Skeletal muscle tissue (tissue), 4 donors: ENCODE data around the gene TXNDC5. TPM values are rescaled to one million over a fixed set of nuclear protein-coding genes. Genes with fewer than 3 reads are reported as not detected.

Experiments used
- H3K27ac ChIP-seq: one replicate; pipeline ENCODE4 v1.7.0; 2013; ENCODE audit warnings: mild to moderate bottlenecking, low read depth, low read length, inconsistent platforms
- H3K27me3 ChIP-seq, 3 donors: one replicate each; pipeline ENCODE4 v1.7.0; 2013; ENCODE audit warnings: low read length in 3 of 3; ENCODE audit not compliant: control insufficient read depth in 3 of 3, insufficient read depth in 3 of 3
- H3K36me3 ChIP-seq, 3 donors: one replicate each; pipeline ENCODE4 v1.7.0; 2013; ENCODE audit warnings: low read length in 3 of 3; ENCODE audit not compliant: control insufficient read depth in 3 of 3, insufficient read depth in 3 of 3
- H3K4me1 ChIP-seq, 3 donors: one replicate each; pipeline ENCODE4 v1.7.0; 2013; ENCODE audit warnings: low read length in 3 of 3, mild to moderate bottlenecking in 3 of 3; ENCODE audit not compliant: control insufficient read depth in 3 of 3, insufficient read depth in 3 of 3
- H3K4me3 ChIP-seq, 3 donors: one replicate each; pipeline ENCODE4 v1.7.0; 2013; ENCODE audit warnings: low read length in 3 of 3
- H3K9ac ChIP-seq, 3 donors: one replicate each; pipeline ENCODE4 v1.7.0; 2013; ENCODE audit warnings: low read length in 3 of 3, mild to moderate bottlenecking in 3 of 3, moderate library complexity in 2 of 3, low read depth in 1 of 3
- H3K9me3 ChIP-seq, 3 donors: one replicate each; pipeline ENCODE4 v1.7.0; 2013; ENCODE audit warnings: low read length in 3 of 3; ENCODE audit not compliant: control insufficient read depth in 3 of 3
- total RNA-seq: library from RNA; depleted of rRNA; stranded (reverse); fragments of >200 nt; gene quantifications from one replicate; pipeline ENCODE4 v1.2.3, GENCODE V29; 2014
- donor health status: Osteomylitis.

The TXNDC5 gene
- total RNA-seq, 1 donor from 2014 or later = 118 TPM

DNA sequence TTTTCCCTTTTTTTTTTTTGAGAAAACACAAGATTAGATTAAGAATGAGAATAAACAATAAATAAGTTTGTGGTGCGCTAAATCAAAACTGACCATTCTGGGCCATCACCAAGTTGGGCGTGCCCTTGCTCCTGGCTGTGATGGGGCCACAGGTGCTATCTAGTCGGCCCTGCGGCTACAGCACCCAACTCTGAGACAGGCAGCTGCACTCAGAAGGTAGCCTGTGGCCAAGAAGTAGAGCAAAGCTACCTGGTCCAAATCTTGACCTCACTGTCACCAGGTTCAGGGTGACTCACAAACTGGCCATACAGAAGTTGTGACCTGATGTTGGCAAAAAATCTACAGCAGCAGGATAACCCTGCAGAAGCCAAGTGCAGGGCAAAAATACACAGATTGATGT is 3.4 kb downstream of the TXNDC5 start:
- peaks cover 26 to 31% (median 30%) of the 10 kb centered on the region in 3 donors for H3K4me1 ChIP-seq
- H3K27ac ChIP-seq = no peak overlapping the region
- H3K9ac ChIP-seq = no peak overlapping the region
- H3K36me3 ChIP-seq = peaks cover 9 to 24% (median 15%) of the 10 kb centered on the region in 3 donors
- H3K27me3 ChIP-seq = no peaks in the 10 kb centered on the region
- no peaks in the 10 kb centered on the region for H3K9me3 ChIP-seq
- no peak overlapping the region for H3K4me3 ChIP-seq

DNA sequence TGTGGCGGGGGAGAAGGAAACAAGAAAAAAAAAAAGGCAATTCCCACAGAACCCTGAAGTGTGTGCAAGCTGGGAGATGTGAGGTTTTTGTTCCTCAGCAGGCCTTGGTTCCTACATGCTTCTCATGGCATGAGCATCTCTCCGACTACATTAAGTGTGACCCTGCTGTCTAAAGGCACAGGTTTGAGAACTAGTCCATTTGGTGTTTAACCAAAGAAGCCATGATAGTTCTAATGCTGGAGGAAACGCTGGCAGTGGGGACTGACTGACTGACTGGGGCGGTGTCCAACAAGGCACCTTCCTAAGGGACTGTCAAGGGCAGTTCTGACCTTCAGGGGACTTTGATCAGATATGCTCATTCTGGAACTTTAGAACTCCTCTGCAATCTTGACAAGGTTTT is 3.8 kb downstream of the TXNDC5 start:
- Histone ChIP-seq H3K27me3 (no peaks in the 10 kb centered on the region), H3K36me3 (peaks cover 13 to 28% (median 19%) of the 10 kb centered on the region in 3 donors), H3K4me1 (peaks cover 25 to 31% (median 30%) of the 10 kb centered on the region in 3 donors), H3K9me3 (no peaks in the 10 kb centered on the region), H3K4me3 (no peak overlapping the region), H3K27ac (no peak overlapping the region), H3K9ac (no peak overlapping the region)

DNA sequence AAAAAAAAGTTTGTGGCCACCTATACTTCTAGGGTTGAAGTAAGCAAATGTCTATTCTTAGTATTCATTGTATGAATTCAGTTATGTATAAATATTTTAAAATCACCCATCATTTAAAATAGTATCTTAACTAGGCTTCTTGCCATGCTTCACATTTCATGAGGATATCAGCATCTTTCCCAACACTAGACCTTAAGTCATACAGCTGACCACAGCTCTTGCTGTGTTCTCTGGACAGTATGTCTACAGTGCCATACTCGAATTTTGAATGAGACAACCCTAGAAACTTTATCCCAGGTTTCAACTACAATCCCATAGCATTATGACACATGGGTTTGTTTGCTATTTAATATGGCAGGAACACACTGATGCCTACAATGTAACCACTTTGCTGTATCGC is 5.2 kb downstream of the TXNDC5 start:
- no peaks in the 10 kb centered on the region for H3K9me3 ChIP-seq
- no peak overlapping the region for H3K9ac ChIP-seq
- no peaks in the 10 kb centered on the region for H3K27me3 ChIP-seq
- H3K4me1 ChIP-seq = peaks cover 18 to 26% (median 24%) of the 10 kb centered on the region in 3 donors
- H3K27ac ChIP-seq = no peak overlapping the region
- peaks cover 17 to 37% (median 30%) of the 10 kb centered on the region in 3 donors for H3K36me3 ChIP-seq
- no peak overlapping the region for H3K4me3 ChIP-seq

DNA sequence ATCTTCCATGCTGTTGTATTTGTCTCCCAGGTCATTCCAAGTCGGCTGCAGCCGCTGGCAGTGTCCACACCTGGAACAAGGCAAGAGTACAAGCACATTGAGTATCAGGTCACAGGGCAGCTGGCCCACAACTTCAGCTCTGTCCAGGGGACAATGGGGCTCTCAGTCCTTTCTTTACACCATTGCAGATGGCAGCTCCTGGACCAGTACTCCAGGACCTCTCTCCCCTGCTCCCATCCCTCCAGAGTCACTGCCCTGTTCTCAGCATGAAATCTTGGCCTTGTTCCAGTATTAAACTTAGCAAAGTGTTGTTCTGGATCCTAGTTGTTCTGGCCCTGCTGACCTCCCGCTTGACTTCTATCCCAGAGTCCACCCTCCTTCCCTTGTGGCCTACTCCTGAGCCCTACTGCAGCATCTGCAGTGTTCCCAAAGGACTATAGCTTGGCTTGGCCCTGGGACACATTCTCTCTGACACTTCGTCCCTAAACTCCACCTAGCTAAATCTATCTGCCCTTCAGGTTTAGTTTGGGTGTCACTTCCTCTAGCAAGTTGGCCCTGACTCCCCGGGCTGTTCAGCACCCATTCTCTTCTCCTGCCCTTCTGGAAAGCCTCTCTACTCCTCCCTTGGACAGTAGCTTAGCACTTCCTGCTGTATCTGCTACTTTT is 5.8 kb downstream of the TXNDC5 start:
- Histone ChIP-seq H3K27me3 (no peaks in the 10 kb centered on the region), H3K36me3 (peaks cover 17 to 37% (median 35%) of the 10 kb centered on the region in 3 donors), H3K4me1 (peaks cover 19 to 26% (median 23%) of the 10 kb centered on the region in 3 donors), H3K4me3 (no peak overlapping the region), H3K9ac (no peak overlapping the region), H3K27ac (no peak overlapping the region), H3K9me3 (no peaks in the 10 kb centered on the region)

DNA sequence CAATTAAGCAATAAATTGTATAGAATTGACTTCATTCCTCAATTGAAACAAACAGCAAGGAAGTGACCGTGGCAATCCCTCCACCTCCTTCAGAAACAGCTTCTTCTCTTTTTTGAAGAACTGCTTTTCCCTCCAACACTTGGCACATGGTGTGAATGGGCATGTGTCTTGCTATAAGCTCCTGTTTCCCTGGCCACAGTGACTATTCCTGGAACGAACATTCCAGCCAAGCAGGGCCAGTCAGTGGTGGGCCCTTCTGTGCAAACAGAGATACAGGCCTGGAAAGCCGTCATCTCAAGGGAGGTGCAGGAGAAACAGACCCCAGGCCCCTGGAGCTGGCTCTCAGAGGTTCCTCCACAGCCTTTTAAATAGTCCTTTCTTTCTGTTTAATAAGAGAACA is 6.9 kb downstream of the TXNDC5 start:
- H3K9ac ChIP-seq = no peak overlapping the region

DNA sequence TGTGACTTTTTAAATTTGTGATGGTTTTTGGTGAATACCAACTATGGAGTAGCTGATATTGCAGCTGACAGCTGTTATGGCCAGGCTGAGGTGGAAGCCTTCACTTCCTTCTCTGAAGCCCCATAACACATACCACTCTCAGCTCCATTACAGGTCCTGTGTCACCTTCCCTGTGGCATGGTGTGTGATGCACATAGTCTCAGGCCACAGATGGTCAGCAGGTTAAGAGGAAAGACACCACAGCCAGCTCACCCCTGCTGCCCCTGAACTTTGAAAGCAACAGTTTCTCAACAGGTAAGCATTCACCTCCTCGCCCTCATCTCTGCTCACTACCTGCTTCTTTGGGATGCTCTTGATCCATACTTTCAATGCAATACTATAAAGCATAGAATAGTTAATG is 7.7 kb downstream of the TXNDC5 start:
- no peak overlapping the region for H3K4me3 ChIP-seq
- H3K9me3 ChIP-seq = no peaks in the 10 kb centered on the region
- peaks cover 14 to 17% (median 17%) of the 10 kb centered on the region in 3 donors for H3K4me1 ChIP-seq
- H3K36me3 ChIP-seq = peaks cover 26 to 46% (median 42%) of the 10 kb centered on the region in 3 donors
- H3K9ac ChIP-seq = no peak overlapping the region
- H3K27ac ChIP-seq = no peak overlapping the region
- H3K27me3 ChIP-seq = no peaks in the 10 kb centered on the region

More for the DNA sequence above, 6.9 kb downstream of the TXNDC5 start:
- Histone ChIP-seq H3K36me3 (peaks cover 21 to 42% (median 40%) of the 10 kb centered on the region in 3 donors), H3K9me3 (no peaks in the 10 kb centered on the region), H3K27ac (no peak overlapping the region), H3K4me1 (peaks cover 14 to 17% (median 17%) of the 10 kb centered on the region in 3 donors), H3K27me3 (no peaks in the 10 kb centered on the region), H3K4me3 (no peak overlapping the region)

DNA sequence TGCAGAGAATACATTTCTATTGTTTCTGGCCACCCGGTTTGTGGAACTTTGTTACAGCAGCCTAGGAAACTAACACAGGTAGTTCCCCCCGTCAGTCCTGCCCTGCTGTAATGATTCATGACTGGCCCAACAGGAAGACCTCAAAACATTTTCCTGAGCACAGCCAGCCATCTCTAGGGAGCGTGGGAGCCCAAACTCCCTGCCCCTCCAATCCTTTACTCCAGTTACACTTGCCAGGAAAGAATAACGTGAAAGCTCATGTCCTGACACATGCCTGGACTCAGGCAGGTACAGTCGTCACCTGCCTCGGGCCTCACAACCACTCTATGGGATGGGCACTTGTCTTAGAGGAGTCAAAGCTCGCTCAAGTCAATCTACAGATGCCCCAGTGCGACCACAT is 8.4 kb downstream of the TXNDC5 start:
- H3K4me3 ChIP-seq = no peak overlapping the region
- H3K4me1 ChIP-seq = peaks cover 12 to 17% (median 14%) of the 10 kb centered on the region in 3 donors
- no peaks in the 10 kb centered on the region for H3K9me3 ChIP-seq
- no peaks in the 10 kb centered on the region for H3K27me3 ChIP-seq
- no peak overlapping the region for H3K27ac ChIP-seq
- peaks cover 29 to 50% (median 48%) of the 10 kb centered on the region in 3 donors for H3K36me3 ChIP-seq
- no peak overlapping the region for H3K9ac ChIP-seq

DNA sequence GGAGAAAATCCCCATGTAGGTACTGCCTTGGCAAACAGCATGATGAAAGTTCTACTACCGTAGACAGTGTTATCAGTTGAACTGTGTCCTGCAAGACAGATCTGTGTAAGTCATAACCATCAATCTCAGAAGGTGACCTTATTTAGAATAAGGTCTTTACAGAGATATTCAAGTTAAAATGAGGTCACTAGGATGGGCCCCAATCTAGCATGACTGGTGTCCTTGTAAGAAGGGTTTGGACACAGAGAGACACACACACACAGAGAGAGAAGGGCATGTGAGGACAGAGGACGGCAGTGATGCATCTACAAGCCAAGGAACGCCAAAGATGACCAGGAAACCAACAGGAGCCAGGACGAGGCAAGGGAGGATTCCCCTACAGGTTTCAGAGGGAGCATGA is 8.8 kb downstream of the TXNDC5 start:
- no peak overlapping the region for H3K27ac ChIP-seq
- no peak overlapping the region for H3K9ac ChIP-seq
- H3K4me1 ChIP-seq = peaks cover 11 to 17% (median 14%) of the 10 kb centered on the region in 3 donors
- H3K9me3 ChIP-seq = no peaks in the 10 kb centered on the region
- no peaks in the 10 kb centered on the region for H3K27me3 ChIP-seq
- no peak overlapping the region for H3K4me3 ChIP-seq
- peaks cover 29 to 50% (median 49%) of the 10 kb centered on the region in 3 donors for H3K36me3 ChIP-seq

DNA sequence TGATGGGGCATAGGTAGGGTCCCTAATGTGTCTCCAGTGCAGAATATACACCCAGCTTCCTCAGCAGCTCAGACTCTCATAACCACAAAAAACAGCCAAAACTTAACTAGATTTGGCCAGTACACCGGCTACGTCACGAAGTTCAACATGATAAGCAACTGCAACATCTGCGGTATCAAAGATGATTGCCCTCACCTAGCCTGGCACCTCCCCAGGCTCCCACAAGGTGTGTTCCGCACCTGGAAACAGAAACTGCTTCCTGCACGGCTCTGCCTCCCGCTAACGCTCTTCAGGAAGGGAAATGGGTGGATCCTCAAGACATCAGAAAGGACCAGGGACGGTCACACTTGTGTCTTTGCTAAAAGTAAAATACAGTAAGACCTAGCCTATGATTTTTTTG is 9.5 kb downstream of the TXNDC5 start:
- Histone ChIP-seq H3K36me3 (peaks cover 31 to 56% (median 49%) of the 10 kb centered on the region in 3 donors), H3K4me3 (no peak overlapping the region)

DNA sequence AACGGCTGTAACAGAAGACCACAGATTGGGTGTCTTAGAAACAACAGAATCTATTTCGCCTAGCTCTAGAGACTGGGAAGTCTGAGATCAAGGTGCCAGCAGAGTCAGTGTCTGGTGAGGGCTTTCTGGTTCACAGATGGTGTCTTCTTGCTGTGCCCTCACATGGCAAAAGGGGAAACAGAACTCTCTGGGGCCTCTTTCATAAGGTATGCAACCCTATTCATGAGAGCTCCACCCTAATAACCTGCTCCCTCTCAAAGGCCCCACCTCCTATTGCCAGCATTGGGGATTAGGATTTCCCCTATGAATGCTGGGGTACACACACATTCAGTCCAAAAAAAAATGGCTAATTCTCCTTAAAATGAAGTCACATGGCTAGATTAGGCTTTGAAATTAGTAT is 10.0 kb downstream of the TXNDC5 start:
- Histone ChIP-seq H3K27ac (no peak overlapping the region), H3K27me3 (no peaks in the 10 kb centered on the region), H3K9ac (no peak overlapping the region), H3K4me1 (peaks cover 11 to 17% (median 14%) of the 10 kb centered on the region in 3 donors), H3K4me3 (no peak overlapping the region), H3K9me3 (no peaks in the 10 kb centered on the region), H3K36me3 (peaks cover 31 to 59% (median 50%) of the 10 kb centered on the region in 3 donors)

More for the DNA sequence above, 9.5 kb downstream of the TXNDC5 start:
- Histone ChIP-seq H3K4me1 (peaks cover 11 to 17% (median 14%) of the 10 kb centered on the region in 3 donors), H3K27me3 (no peaks in the 10 kb centered on the region), H3K9ac (no peak overlapping the region), H3K27ac (no peak overlapping the region), H3K9me3 (no peaks in the 10 kb centered on the region)
